Endothelial cell of umbilical vein (primary cell): ENCODE data around the gene PRKG1. TPM values are rescaled to one million over a fixed set of nuclear protein-coding genes. Genes with fewer than 3 reads are reported as not detected.

ENCODE experiments used
- BruUV-seq: library from RNA; stranded (reverse); fragments of 400-500 nt; replicated peaks from 2 replicates; lab custom pipeline; 2021; lab: Mats Ljungman, UMichigan
- CTCF ChIA-PET: fragments of 300-600, 350-600 bp; sonication (Branson Sonifier 250); formaldehyde crosslinking; loops from one replicate; lab custom pipeline; 2021; ENCODE audit warnings: antibody characterized with exemption, inconsistent platforms; lab: Charles Lee
- POLR2A ChIA-PET: fragments of 300-600, 350-600 bp; sonication (Branson Sonifier 250); formaldehyde crosslinking; loops from one replicate; lab custom pipeline; 2021; ENCODE audit warnings: antibody characterized with exemption, inconsistent platforms; lab: Charles Lee
- DNase-seq: peaks from one replicate; pipeline ENCODE4 v3.0.0-alpha.2; 2011; ENCODE audit warnings: low read depth, low spot score
- FAIRE-seq: peaks from 2 replicates; lab custom pipeline; 2011; peaks lifted over from hg19 to GRCh38; lab: Jason Lieb, UNC
- H2AFZ ChIP-seq: 2 replicates; pipeline ENCODE4 v1.6.0; 2012; ENCODE audit warnings: low read depth, low read length, control low read depth, inconsistent platforms
- H3K27ac ChIP-seq: 2 replicates; pipeline ENCODE4 v1.5.1; 2011; ENCODE audit warnings: low read depth, mild to moderate bottlenecking, control low read depth, low read length, moderate library complexity; ENCODE audit not compliant: insufficient read depth
- H3K27me3 ChIP-seq, 2 experiments: 2 replicates each; pipeline versions ENCODE4 v1.6.0 to v1.6.1; 2011; ENCODE audit warnings: low read length in 2 of 2, mixed read lengths in 1 of 2; ENCODE audit not compliant: control insufficient read depth in 2 of 2, insufficient read depth in 2 of 2
- H3K36me3 ChIP-seq, 2 experiments: 2 replicates in 1 of 2; 3 replicates in 1 of 2; pipeline ENCODE4 v1.5.1; 2011; ENCODE audit warnings: low read length in 2 of 2, mild to moderate bottlenecking in 1 of 2, moderate library complexity in 1 of 2; ENCODE audit not compliant: control insufficient read depth in 2 of 2, insufficient read depth in 2 of 2; ENCODE audit errors: extremely low read depth in 1 of 2
- H3K4me1 ChIP-seq: 3 replicates; pipeline ENCODE4 v1.5.1; 2011; ENCODE audit warnings: mild to moderate bottlenecking, low read length; ENCODE audit not compliant: control insufficient read depth, insufficient read depth; ENCODE audit errors: extremely low read depth
- H3K4me2 ChIP-seq: 2 replicates; pipeline ENCODE4 v1.6.1; 2011; ENCODE audit warnings: low read length, control low read depth, mixed read lengths; ENCODE audit not compliant: insufficient read depth
- H3K4me3 ChIP-seq, 3 experiments: fragments of 200-600 bp in 1 of 3; sonication (generic), shearing (Covaris generic) in 1 of 3; replicated peaks in 1 of 3; 2 replicates each; pipeline ENCODE4 v1.5.1; 2011 to 2016; ENCODE audit warnings: control low read depth in 3 of 3, low read length in 3 of 3, mild to moderate bottlenecking in 2 of 3, inconsistent platforms in 1 of 3, low read depth in 1 of 3, moderate library complexity in 1 of 3; ENCODE audit not compliant: insufficient read depth in 1 of 3
- H3K79me2 ChIP-seq: 2 replicates; pipeline ENCODE4 v1.6.0; 2012; ENCODE audit warnings: low read length, inconsistent platforms; ENCODE audit not compliant: control insufficient read depth, insufficient read depth
- H3K9ac ChIP-seq: replicated peaks from 2 replicates; pipeline ENCODE3; 2011; ENCODE audit warnings: low read length, control low read depth; ENCODE audit not compliant: insufficient read depth; ENCODE audit errors: extremely low read depth
- H3K9me1 ChIP-seq: replicated peaks from 3 replicates; pipeline ENCODE4 v1.6.0; 2011; ENCODE audit warnings: mild to moderate bottlenecking, low read length; ENCODE audit not compliant: control insufficient read depth, insufficient read depth; ENCODE audit errors: extremely low read depth
- H3K9me3 ChIP-seq: replicated peaks from 2 replicates; pipeline ENCODE4 v1.5.1; 2012; ENCODE audit warnings: low read length, inconsistent platforms; ENCODE audit not compliant: control insufficient read depth, insufficient read depth
- H4K20me1 ChIP-seq: replicated peaks from 2 replicates; pipeline ENCODE3; 2011; ENCODE audit warnings: mild to moderate bottlenecking, low read length; ENCODE audit not compliant: control insufficient read depth, insufficient read depth; ENCODE audit errors: extremely low read depth
- EZH2 ChIP-seq: IDR thresholded peaks from 2 replicates; pipeline ENCODE4 v1.6.1; 2012; ENCODE audit warnings: borderline replicate concordance, low read depth, mild to moderate bottlenecking, moderate library complexity, low read length, inconsistent platforms; ENCODE audit not compliant: severe bottlenecking
- FOS ChIP-seq: IDR thresholded peaks from 2 replicates; pipeline ENCODE4 v1.6.1; 2011; ENCODE audit warnings: mild to moderate bottlenecking, low read length, moderate library complexity, borderline replicate concordance; ENCODE audit not compliant: insufficient read depth
- GATA2 ChIP-seq: IDR thresholded peaks from 2 replicates; pipeline ENCODE4 v1.7.0; 2011; ENCODE audit warnings: low read depth, mild to moderate bottlenecking, moderate library complexity, mixed read lengths, low read length; ENCODE audit not compliant: insufficient read length, insufficient read depth
- JUN ChIP-seq: IDR thresholded peaks from 2 replicates; pipeline ENCODE4 v1.6.1; 2011; ENCODE audit warnings: borderline replicate concordance, low read depth; ENCODE audit not compliant: insufficient read length, insufficient read depth
- MYC ChIP-seq: IDR thresholded peaks from one replicate; pipeline ENCODE4 v1.6.1; 2011; ENCODE audit warnings: mild to moderate bottlenecking, low read depth, low read length
- POLR2A ChIP-seq: IDR thresholded peaks from 2 replicates; pipeline ENCODE4 v1.6.1; 2012; ENCODE audit warnings: low read depth, mild to moderate bottlenecking, control low read depth, low read length
- POLR2AphosphoS5 ChIP-seq: IDR thresholded peaks from 2 replicates; pipeline ENCODE4 v1.6.1; 2012; ENCODE audit warnings: low read depth, mild to moderate bottlenecking, control low read depth, low read length, moderate library complexity; ENCODE audit not compliant: insufficient read depth
- dilution Hi-C: fragments of 300-500 bp; cut with MboI; formaldehyde crosslinking; loops from one replicate; pipeline ENCODE4 v1.15.0; 2019; ENCODE audit warnings: low sequenced_read_pairs; ENCODE audit not compliant: extremely low pct_ligation_motif_present
- intact Hi-C: fragments of 100-400 bp; cut with micrococcal nuclease; formaldehyde crosslinking; loops from one replicate; pipeline ENCODE4 v1.10.0; 2022
- polyA plus RNA-seq, 4 experiments: library from polyadenylated mRNA; depleted of rRNA in 3 of 4; stranded (reverse) in 3 of 4; unstranded in 1 of 4; fragments of >200 nt; gene quantifications; 2 replicates each; pipeline versions ENCODE4 v1.2.1 to v1.2.3, GENCODE V29; 2011 to 2012; ENCODE audit warnings: missing spikeins in 1 of 4
- total RNA-seq: library from RNA; stranded (reverse); gene quantifications from 2 replicates; pipeline ENCODE4 v1.2.3, GENCODE V29; 2021
- TF ChIP-seq, protein P1 (sequence below), 2 donors: IDR thresholded peaks; 1 replicate in 1 of 2; 2 replicates in 1 of 2; pipeline ENCODE4 v1.5.1; 2011; ENCODE audit warnings: low read length in 2 of 2, mild to moderate bottlenecking in 2 of 2, moderate library complexity in 2 of 2, control low read depth in 1 of 2, inconsistent platforms in 1 of 2, low read depth in 1 of 2; ENCODE audit not compliant: insufficient read depth in 1 of 2; ENCODE audit errors: extremely low read depth in 1 of 2
- TF ChIP-seq, protein P2 (sequence below): IDR thresholded peaks from 2 replicates; pipeline ENCODE4 v1.6.1; 2011; ENCODE audit not compliant: insufficient read depth, insufficient read length

Gene PRKG1
- total and polyA plus RNA-seq, 2 donors (not counting 3 experiments of a cell fraction or from before 2014, with no cell fraction given): 0.01 to 0.18 TPM

DNA sequence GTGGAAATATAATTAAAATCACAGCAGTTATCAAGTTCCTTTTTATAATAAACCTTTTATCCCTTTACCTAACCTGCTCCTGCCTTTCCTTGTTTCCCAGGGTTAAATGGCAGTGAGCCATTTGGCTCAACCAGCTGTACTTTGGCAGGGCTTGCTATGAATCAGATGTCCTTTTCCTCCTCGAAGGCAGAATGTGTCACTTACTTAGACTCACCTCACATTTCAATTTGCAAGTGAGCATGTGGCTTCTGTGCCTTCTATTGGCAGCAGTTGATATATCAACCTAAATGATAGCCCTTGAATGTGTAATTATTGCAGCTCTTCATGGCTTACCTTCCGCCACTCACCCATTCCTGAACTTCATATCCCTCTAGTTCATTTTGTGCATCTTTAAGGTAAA, 323.4 kb downstream of the PRKG1 start:
- peak; percentile 96 for DNase-seq
- peak; percentile 88 for FAIRE-seq
- H3K9me1 ChIP-seq: no peaks in the 10 kb centered on the region
- H3K9me3 ChIP-seq: no peaks in the 10 kb centered on the region
- no peak overlapping the region for H2AFZ ChIP-seq
- dilution Hi-C loops: no loop called here
- no TSS peak for BruUV-seq
- no peaks in the 10 kb centered on the region for H3K27me3 ChIP-seq
- H4K20me1 ChIP-seq: no peaks in the 10 kb centered on the region
- no peaks in the 10 kb centered on the region for H3K36me3 ChIP-seq
- peaks cover 3% of the 10 kb centered on the region for H3K4me1 ChIP-seq
- intact Hi-C loops: no loop called here
- no peak overlapping the region for H3K9ac ChIP-seq
- no peak overlapping the region for H3K4me3 ChIP-seq
- H3K4me2 ChIP-seq: no peak overlapping the region
- ChIA-PET POLR2A (no interaction called here), CTCF (interaction anchor here (1.0 to 1.5 kb wide), 3 partner anchors 9 to 564 kb away, joined by 3 to 5 read pairs (median 3); no protein-coding TSS in a partner anchor)
- no peaks in the 10 kb centered on the region for H3K79me2 ChIP-seq
- TF ChIP-seq POLR2A (no peak), FOS (peak; percentile 58), POLR2AphosphoS5 (peak; percentile 48), JUN (peak; percentile 42), MYC (no peak), EZH2 (no peak), GATA2 (peak; percentile 18)
- TF ChIP-seq, protein P1, sequence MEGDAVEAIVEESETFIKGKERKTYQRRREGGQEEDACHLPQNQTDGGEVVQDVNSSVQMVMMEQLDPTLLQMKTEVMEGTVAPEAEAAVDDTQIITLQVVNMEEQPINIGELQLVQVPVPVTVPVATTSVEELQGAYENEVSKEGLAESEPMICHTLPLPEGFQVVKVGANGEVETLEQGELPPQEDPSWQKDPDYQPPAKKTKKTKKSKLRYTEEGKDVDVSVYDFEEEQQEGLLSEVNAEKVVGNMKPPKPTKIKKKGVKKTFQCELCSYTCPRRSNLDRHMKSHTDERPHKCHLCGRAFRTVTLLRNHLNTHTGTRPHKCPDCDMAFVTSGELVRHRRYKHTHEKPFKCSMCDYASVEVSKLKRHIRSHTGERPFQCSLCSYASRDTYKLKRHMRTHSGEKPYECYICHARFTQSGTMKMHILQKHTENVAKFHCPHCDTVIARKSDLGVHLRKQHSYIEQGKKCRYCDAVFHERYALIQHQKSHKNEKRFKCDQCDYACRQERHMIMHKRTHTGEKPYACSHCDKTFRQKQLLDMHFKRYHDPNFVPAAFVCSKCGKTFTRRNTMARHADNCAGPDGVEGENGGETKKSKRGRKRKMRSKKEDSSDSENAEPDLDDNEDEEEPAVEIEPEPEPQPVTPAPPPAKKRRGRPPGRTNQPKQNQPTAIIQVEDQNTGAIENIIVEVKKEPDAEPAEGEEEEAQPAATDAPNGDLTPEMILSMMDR (IDR thresholded peaks at IDR 0.05; ENCODE audit: extremely low read depth in 1 of 2, insufficient read depth in 1 of 2, low read depth in 1 of 2, low read length in 2 of 2): no peak
- TF ChIP-seq, protein P2, sequence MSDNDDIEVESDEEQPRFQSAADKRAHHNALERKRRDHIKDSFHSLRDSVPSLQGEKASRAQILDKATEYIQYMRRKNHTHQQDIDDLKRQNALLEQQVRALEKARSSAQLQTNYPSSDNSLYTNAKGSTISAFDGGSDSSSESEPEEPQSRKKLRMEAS: no peak
- H3K27ac ChIP-seq: no peak overlapping the region
